LNCAP (cell line): Measurements from ENCODE around the gene GGA3.
A peak's percentile ranks its signal among the peaks of the same experiment; 100 is the strongest.

Source experiments
- CTCF ChIP-seq: fragments of 450-650 bp; IDR thresholded peaks from 2 replicates; pipeline ENCODE4 v1.5.1; 2017; ENCODE audit warnings: mild to moderate bottlenecking

The GGA3 gene

GRCh38 chr17:75242461-75243042 is 18.9 kb downstream of the GGA3 start:
- no peak for TF ChIP-seq CTCF

GRCh38 chr17:75241996-75242460 is 19.4 kb downstream of the GGA3 start:
- TF ChIP-seq CTCF = no peak

- TF ChIP-seq CTCF = no peak
Observed at GRCh38 chr17:75241502-75241901, 19.9 kb downstream of the GGA3 start.

- TF ChIP-seq CTCF = no peak
Observed at GRCh38 chr17:75241143-75241430, 20.3 kb downstream of the GGA3 start.

GRCh38 chr17:75240394-75241142 is 20.8 kb downstream of the GGA3 start:
- TF ChIP-seq CTCF = peak; percentile 61

- no peak for TF ChIP-seq CTCF
Observed at GRCh38 chr17:75239778-75240393, 21.5 kb downstream of the GGA3 start.

- no peak for TF ChIP-seq CTCF
Observed at GRCh38 chr17:75239214-75239613, 22.2 kb downstream of the GGA3 start.
